ENCODE results near the gene AUTS2. TPM values are rescaled to one million over a fixed set of nuclear protein-coding genes. Genes with fewer than 3 reads are reported as not detected.

The AUTS2 gene
- total and polyA plus RNA-seq, 2 of the 8 experiments (the other 6 are each of a cell fraction or from before 2014, with no cell fraction given), result 25.9 to 101 TPM

DNA sequence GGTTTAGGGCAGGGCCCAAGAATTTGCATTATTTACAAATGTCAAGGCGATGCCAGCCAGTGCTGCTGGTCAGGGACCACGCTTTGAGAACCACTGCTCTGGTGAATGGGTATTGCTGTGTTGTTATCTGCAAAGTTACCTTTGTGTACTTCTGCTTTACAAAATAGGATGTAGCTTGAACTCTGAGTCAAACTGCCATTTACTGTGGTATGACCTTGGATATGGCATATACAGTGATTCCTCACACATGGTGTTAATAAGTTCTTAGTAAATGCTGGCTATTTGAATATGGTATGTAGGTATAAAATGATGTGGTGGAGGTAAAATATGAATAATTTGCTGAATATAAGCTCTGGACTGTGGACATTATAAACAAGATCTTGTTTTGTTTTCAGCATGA is 148.9 kb downstream of the AUTS2 start:
- CTCF ChIA-PET (ENCODE audit: partially characterized antibody), result interaction anchor here (1.1 kb wide), 1 partner anchor 317 kb away, joined by 3 read pairs; no protein-coding TSS in a partner anchor
- Histone ChIP-seq H3K27ac (ENCODE audit: low read depth, low read length) (no peak overlapping the region), H3K27me3 (replicated peaks in 1 of 4; ENCODE audit: control insufficient read depth in 3 of 4, extremely low read depth in 1 of 4, insufficient read depth in 3 of 4, low read length in 3 of 4) (no peaks in the 10 kb centered on the region), H4K20me1 (replicated peaks in 1 of 2; ENCODE audit: control insufficient read depth in 1 of 2, insufficient read depth in 2 of 2, low read length in 2 of 2) (no peaks in the 10 kb centered on the region), H3K14ac (ENCODE audit: insufficient read length) (no peak overlapping the region), H2BK12ac (ENCODE audit: low read depth, low read length) (no peak overlapping the region), H3K23ac (ENCODE audit: insufficient read length) (no peak overlapping the region), H2BK15ac (ENCODE audit: low read length) (no peak overlapping the region), H4K91ac (replicated peaks; ENCODE audit: insufficient read length, low read length) (no peak overlapping the region), H3K36me3 (ENCODE audit: control insufficient read depth in 2 of 4, insufficient read depth in 4 of 4, low read length in 3 of 4) (no peaks in the 10 kb centered on the region), H3K56ac (replicated peaks; ENCODE audit: insufficient read length, low read depth, low read length) (no peak overlapping the region), H3K23me2 (ENCODE audit: low read depth, low read length) (no peaks in the 10 kb centered on the region; the same call in 1 of the 2 replicates), H3K79me1 (ENCODE audit: low read depth, low read length) (no peaks in the 10 kb centered on the region), H3K18ac (ENCODE audit: extremely low read depth, low read length) (no peak overlapping the region), H4K5ac (ENCODE audit: insufficient read length, low read depth, low read length) (no peak overlapping the region), H3K9ac (replicated peaks in 1 of 4; ENCODE audit: extremely low read depth in 1 of 4, low read depth in 3 of 4, low read length in 3 of 4) (no peak overlapping the region), H3K4ac (replicated peaks; ENCODE audit: insufficient read length, low read depth, low read length) (no peak overlapping the region), H3K79me2 (ENCODE audit: control insufficient read depth in 1 of 2, insufficient read depth in 2 of 2, low read length in 2 of 2) (no peaks in the 10 kb centered on the region), H3K4me2 (ENCODE audit: insufficient read depth in 1 of 2, low read depth in 2 of 2, low read length in 2 of 2) (no peak overlapping the region), H3K9me3 (ENCODE audit: insufficient read depth in 2 of 2, low read depth in 1 of 2, low read length in 1 of 2) (no peaks in the 10 kb centered on the region), H2AFZ (ENCODE audit: low read length) (no peak overlapping the region), H2AK5ac (ENCODE audit: low read depth, low read length) (no peak overlapping the region), H2BK5ac (ENCODE audit: low read depth, low read length) (no peak overlapping the region), H3K4me1 (replicated peaks in 1 of 4; ENCODE audit: control insufficient read depth in 3 of 4, insufficient read depth in 4 of 4, low read length in 3 of 4) (peaks cover 0 to 4% (median 0%) of the 10 kb centered on the region in 4 experiments; a peak in 2 of 7 replicates), H4K8ac (ENCODE audit: extremely low read depth, insufficient read depth, low read length) (no peak overlapping the region), H2BK120ac (replicated peaks; ENCODE audit: low read depth, low read length) (no peak overlapping the region), H3K4me3 (ENCODE audit: extremely low read depth in 1 of 4, insufficient read depth in 2 of 4, low read depth in 3 of 4, low read length in 4 of 4) (no peak overlapping the region), H2BK20ac (ENCODE audit: low read length) (no peak overlapping the region)
- POLR2A ChIA-PET (ENCODE audit: partially characterized antibody), result no interaction called here
- TF ChIP-seq, protein P1, sequence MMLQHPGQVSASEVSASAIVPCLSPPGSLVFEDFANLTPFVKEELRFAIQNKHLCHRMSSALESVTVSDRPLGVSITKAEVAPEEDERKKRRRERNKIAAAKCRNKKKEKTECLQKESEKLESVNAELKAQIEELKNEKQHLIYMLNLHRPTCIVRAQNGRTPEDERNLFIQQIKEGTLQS (IDR thresholded peaks at IDR 0.05; ENCODE audit: insufficient read depth, low read depth, low read length), result no peak
- DNase-seq (ENCODE audit: low read depth in 1 of 2, low spot score in 2 of 2), result no peak
- 94% methylated on average over 2 of the region's 2 CpGs; no CpG with 5 or more reads in 1 of the 2 experiments for WGBS, 2 experiments (ENCODE audit: extremely low coverage in 1 of 2, insufficient coverage in 1 of 2, insufficient read length in 1 of 2, insufficient replicate concordance in 2 of 2, low coverage in 1 of 2, low lambda C conversion rate in 2 of 2, missing lambda C conversion rate in 1 of 2)
- no peak for FAIRE-seq
